CD4-positive, alpha-beta T cell (primary cell): Measurements from ENCODE around the gene PTPRM. TPM values are rescaled to one million over a fixed set of nuclear protein-coding genes. Genes with fewer than 3 reads are reported as not detected.

Source experiments
- ATAC-seq: fragments of 200-7000 bp; cut with Tn5 transposase; one replicate; pipeline ENCODE4 v1.10.0; 2022; ENCODE audit warnings: mild to moderate bottlenecking; ENCODE audit not compliant: poor library complexity
- CTCF ChIA-PET: fragments of 350-600 bp; sonication (Branson Sonifier 250); formaldehyde crosslinking; loops from one replicate; lab custom pipeline; 2021; ENCODE audit warnings: antibody characterized with exemption, inconsistent platforms; lab: Charles Lee
- POLR2A ChIA-PET: fragments of 350-600 bp; sonication (Branson Sonifier 250); formaldehyde crosslinking; loops from one replicate; lab custom pipeline; 2021; ENCODE audit warnings: antibody characterized with exemption, inconsistent platforms; lab: Charles Lee
- DNase-seq, 14 experiments: peaks; one replicate each; pipeline ENCODE4 v3.0.0-alpha.2; 2013 to 2020; ENCODE audit warnings: mixed read lengths in 2 of 14
- H3K27ac ChIP-seq, 2 donors: one replicate each; pipeline versions ENCODE4 v1.5.1 to v1.7.0; 2013; ENCODE audit warnings: low read length in 2 of 2, low read depth in 1 of 2, mild to moderate bottlenecking in 1 of 2
- H3K27me3 ChIP-seq, 2 experiments: 1 replicate in 1 of 2; 2 replicates in 1 of 2; pipeline versions ENCODE4 v1.6.1 to v1.7.0; 2013; ENCODE audit warnings: low read length in 2 of 2, control low read depth in 1 of 2, mild to moderate bottlenecking in 1 of 2, moderate library complexity in 1 of 2; ENCODE audit not compliant: insufficient read depth in 2 of 2, control insufficient read depth in 1 of 2
- H3K36me3 ChIP-seq: one replicate; pipeline ENCODE4 v1.6.1; 2013; ENCODE audit warnings: low read length, control low read depth; ENCODE audit not compliant: insufficient read depth
- H3K4me1 ChIP-seq: one replicate; pipeline ENCODE4 v1.6.1; 2013; ENCODE audit warnings: low read length, control low read depth; ENCODE audit not compliant: insufficient read depth
- H3K4me3 ChIP-seq: one replicate; pipeline ENCODE4 v1.5.1; 2013; ENCODE audit warnings: mild to moderate bottlenecking, low read length, moderate library complexity
- H3K9me3 ChIP-seq, 2 experiments: 1 replicate in 1 of 2; 2 replicates in 1 of 2; pipeline versions ENCODE4 v1.6.1 to v1.7.0; 2013; ENCODE audit warnings: low read length in 2 of 2, mild to moderate bottlenecking in 2 of 2, control low read depth in 1 of 2, moderate library complexity in 1 of 2; ENCODE audit not compliant: control insufficient read depth in 1 of 2, insufficient read depth in 1 of 2
- H3K27ac Mint-ChIP-seq: one replicate; pipeline ENCODE4 v1.8.0; 2020; ENCODE audit warnings: mixed read lengths
- H3K27me3 Mint-ChIP-seq: one replicate; pipeline ENCODE4 v1.8.0; 2021; ENCODE audit warnings: mixed read lengths
- H3K36me3 Mint-ChIP-seq: one replicate; pipeline ENCODE4 v1.8.0; 2021; ENCODE audit warnings: low read depth, mixed read lengths
- H3K4me1 Mint-ChIP-seq: one replicate; pipeline ENCODE4 v1.8.0; 2021; ENCODE audit warnings: low read depth, mixed read lengths
- H3K4me3 Mint-ChIP-seq: one replicate; pipeline ENCODE4 v1.8.0; 2020; ENCODE audit warnings: mild to moderate bottlenecking, mixed read lengths
- H3K9me3 Mint-ChIP-seq: one replicate; pipeline ENCODE4 v1.8.0; 2020; ENCODE audit warnings: mixed read lengths
- CTCF ChIP-seq: fragments of 200-600 bp; IDR thresholded peaks from one replicate; pipeline ENCODE4 v1.8.0; 2022; ENCODE audit warnings: antibody characterized with exemption, mild to moderate bottlenecking
- intact Hi-C, 2 experiments: fragments of 100-400 bp; cut with DNase I in 1 of 2; cut with micrococcal nuclease in 1 of 2; formaldehyde crosslinking; loops; one replicate each; pipeline versions ENCODE4 v1.15.1 to v1.9.0; 2023 to 2025; cut with DNase I, micrococcal nuclease
- total RNA-seq, 174 experiments: library from RNA in 2 of 174; stranded (reverse) in 2 of 174; gene quantifications; one replicate each; pipeline ENCODE4 v1.2.3 and lab custom pipeline; 2021 to 2026

The PTPRM gene
- total RNA-seq, 2 experiments from 2014 or later = 21.7 to 21.9 TPM

GRCh38 chr18:7902399-7902839 lies 335.3 kb downstream of the PTPRM start:
- no peaks in the 10 kb centered on the region for H3K4me1 Mint-ChIP-seq
- H3K27me3 ChIP-seq = no peaks in the 10 kb centered on the region
- H3K27ac ChIP-seq = no peak overlapping the region
- no peaks in the 10 kb centered on the region for H3K36me3 Mint-ChIP-seq
- ATAC-seq = no peak
- intact Hi-C loops = no loop called here
- no peaks in the 10 kb centered on the region for H3K9me3 ChIP-seq
- H3K27ac Mint-ChIP-seq = no peak overlapping the region
- no peak for TF ChIP-seq CTCF
- H3K27me3 Mint-ChIP-seq = no peaks in the 10 kb centered on the region
- no peaks in the 10 kb centered on the region for H3K4me1 ChIP-seq
- no peak overlapping the region for H3K4me3 ChIP-seq
- ChIA-PET CTCF (no interaction called here), POLR2A (no interaction called here)
- no peak overlapping the region for H3K4me3 Mint-ChIP-seq
- no peak for DNase-seq
- H3K36me3 ChIP-seq = no peaks in the 10 kb centered on the region
- no peaks in the 10 kb centered on the region for H3K9me3 Mint-ChIP-seq

- ATAC-seq (no peak), DNase-seq (no peak)
- H3K4me1 ChIP-seq = no peaks in the 10 kb centered on the region
- H3K27ac ChIP-seq = no peak overlapping the region
- no peaks in the 10 kb centered on the region for H3K36me3 Mint-ChIP-seq
- ChIA-PET CTCF (no interaction called here), POLR2A (no interaction called here)
- no peaks in the 10 kb centered on the region for H3K9me3 Mint-ChIP-seq
- H3K27me3 ChIP-seq = no peaks in the 10 kb centered on the region
- H3K27ac Mint-ChIP-seq = no peak overlapping the region
- H3K4me3 Mint-ChIP-seq = no peak overlapping the region
- H3K27me3 Mint-ChIP-seq = no peaks in the 10 kb centered on the region
- H3K4me3 ChIP-seq = no peak overlapping the region
- no peak for TF ChIP-seq CTCF
- no peaks in the 10 kb centered on the region for H3K4me1 Mint-ChIP-seq
- no peaks in the 10 kb centered on the region for H3K9me3 ChIP-seq
- no peaks in the 10 kb centered on the region for H3K36me3 ChIP-seq
- intact Hi-C loops = no loop called here
Observed at GRCh38 chr18:7904529-7904928, 337.4 kb downstream of the PTPRM start.

- intact Hi-C loops = no loop called here
- no peak overlapping the region for H3K27ac ChIP-seq
- H3K9me3 ChIP-seq = peaks cover 0 to 4% of the 10 kb centered on the region in 2 experiments
- H3K4me3 ChIP-seq = no peak overlapping the region
- H3K27ac Mint-ChIP-seq = no peak overlapping the region
- H3K27me3 ChIP-seq = no peaks in the 10 kb centered on the region
- no peaks in the 10 kb centered on the region for H3K9me3 Mint-ChIP-seq
- no peak overlapping the region for H3K4me3 Mint-ChIP-seq
- H3K4me1 ChIP-seq = no peaks in the 10 kb centered on the region
- CTCF ChIA-PET = no interaction called here
- H3K36me3 ChIP-seq = no peaks in the 10 kb centered on the region
- no peak for DNase-seq
- TF ChIP-seq CTCF = no peak
- no peaks in the 10 kb centered on the region for H3K27me3 Mint-ChIP-seq
- no peaks in the 10 kb centered on the region for H3K4me1 Mint-ChIP-seq
- no peak for ATAC-seq
- H3K36me3 Mint-ChIP-seq = no peaks in the 10 kb centered on the region
- POLR2A ChIA-PET = no interaction called here
Observed at GRCh38 chr18:7908681-7909299, 341.7 kb downstream of the PTPRM start.
